GM12878 (cell line): ENCODE data around the gene BEGAIN. TPM values are rescaled to one million over a fixed set of nuclear protein-coding genes. Genes with fewer than 3 reads are reported as not detected.

ENCODE experiments used
- ATAC-seq: fragments of 200-7000 bp; cut with Tn5 transposase; 3 replicates; pipeline ENCODE4 v1.9.1; 2020; ENCODE audit warnings: mild to moderate bottlenecking, moderate library complexity
- BruUV-seq: library from RNA; stranded (reverse); fragments of 400-500 nt; replicated peaks from 2 replicates; lab custom pipeline; 2021; lab: Mats Ljungman, UMichigan
- CTCF ChIA-PET: fragments of 300-600 bp; sonication (Branson Sonifier 250); formaldehyde crosslinking; extraction: SDS; loops from one replicate; lab custom pipeline; 2021; ENCODE audit warnings: inconsistent platforms; lab: Yijun Ruan, JAX
- POLR2A ChIA-PET: fragments of 350-600 bp; formaldehyde crosslinking; extraction: SDS; loops from one replicate; lab custom pipeline; 2021; ENCODE audit warnings: inconsistent platforms; lab: Charles Lee
- RAD21 ChIA-PET: fragments of 300-600 bp; sonication (Branson Sonifier 250); formaldehyde crosslinking; loops from one replicate; lab custom pipeline; 2023; ENCODE audit warnings: antibody characterized with exemption; ENCODE audit not compliant: unreplicated experiment; lab: Charles Lee
- SMC1A ChIA-PET: fragments of 300-600 bp; sonication (Branson Sonifier 250); formaldehyde crosslinking; loops from one replicate; lab custom pipeline; 2023; ENCODE audit not compliant: unreplicated experiment, uncharacterized antibody; lab: Charles Lee
- DNase-seq: peaks from one replicate; pipeline ENCODE4 v3.0.0-alpha.2; 2011; ENCODE audit warnings: low read depth, low spot score
- FAIRE-seq: peaks from 3 replicates; lab custom pipeline; 2011; peaks lifted over from hg19 to GRCh38; lab: Jason Lieb, UNC
- H2AFZ ChIP-seq: 2 replicates; pipeline ENCODE4 v1.6.0; 2011; ENCODE audit warnings: low read depth, low read length, control low read depth; ENCODE audit not compliant: control insufficient read depth
- H3K27ac ChIP-seq: 2 replicates; pipeline ENCODE4 v1.5.1; 2011; ENCODE audit warnings: control low read depth; ENCODE audit not compliant: control insufficient read depth, insufficient read depth
- H3K27me3 ChIP-seq, 2 experiments: replicated peaks in 1 of 2; 2 replicates each; pipeline versions ENCODE4 v1.6.0 to v1.6.1; 2011; ENCODE audit warnings: low read length in 1 of 2; ENCODE audit not compliant: control insufficient read depth in 2 of 2, insufficient read depth in 2 of 2
- H3K36me3 ChIP-seq, 2 experiments: 2 replicates each; pipeline ENCODE4 v1.5.1; 2011; ENCODE audit warnings: low read length in 1 of 2; ENCODE audit not compliant: control insufficient read depth in 2 of 2, insufficient read depth in 2 of 2
- H3K4me1 ChIP-seq: 2 replicates; pipeline ENCODE4 v1.6.1; 2011; ENCODE audit warnings: mild to moderate bottlenecking, low read length, moderate library complexity, mixed read lengths; ENCODE audit not compliant: control insufficient read depth, insufficient read depth
- H3K4me2 ChIP-seq: 2 replicates; pipeline ENCODE4 v1.6.0; 2011; ENCODE audit warnings: control low read depth; ENCODE audit not compliant: control insufficient read depth, insufficient read depth
- H3K4me3 ChIP-seq: fragments of 200-600 bp; sonication (generic); 2 replicates; pipeline ENCODE4 v1.5.1; 2016
- H3K79me2 ChIP-seq: 2 replicates; pipeline ENCODE4 v1.6.0; 2011; ENCODE audit warnings: low read length; ENCODE audit not compliant: control insufficient read depth, insufficient read depth
- H3K9ac ChIP-seq: 2 replicates; pipeline ENCODE4 v1.8.0; 2011; ENCODE audit warnings: low read length, control low read depth, mixed read lengths; ENCODE audit not compliant: control insufficient read depth, insufficient read depth
- H3K9me3 ChIP-seq: replicated peaks from 3 replicates; pipeline ENCODE4 v1.5.1; 2011; ENCODE audit warnings: mild to moderate bottlenecking, low read length; ENCODE audit not compliant: control insufficient read depth, insufficient read depth
- H4K20me1 ChIP-seq: 2 replicates; pipeline ENCODE4 v1.6.0; 2011; ENCODE audit not compliant: control insufficient read depth, insufficient read depth
- CHD4 ChIP-seq: fragments of 200-600 bp; sonication (generic); IDR thresholded peaks from 2 replicates; pipeline ENCODE4 v1.6.1; 2016; ENCODE audit warnings: mild to moderate bottlenecking
- KAT2A ChIP-seq: conservative IDR thresholded peaks from 2 replicates; pipeline ENCODE4 v1.6.1; 2011; ENCODE audit warnings: low read depth, low read length; ENCODE audit not compliant: control insufficient read depth
- SUZ12 ChIP-seq: fragments of 200-600 bp; sonication (generic); IDR thresholded peaks from one replicate; pipeline ENCODE4 v1.6.1; 2018; ENCODE audit warnings: antibody characterized with exemption, mild to moderate bottlenecking; ENCODE audit not compliant: unreplicated experiment
- WGBS: methylation state at CpG from one replicate; pipeline ENCODE4 v1.1.6; 2016; ENCODE audit warnings: low lambda C conversion rate; ENCODE audit not compliant: insufficient replicate concordance, insufficient coverage; ENCODE audit errors: missing lambda C conversion rate; 5-methylcytosine and 5-hydroxymethylcytosine counted together
- in situ Hi-C: fragments of 300-500 bp; cut with MboI; formaldehyde crosslinking; loops from 9 replicates; pipeline ENCODE4 v1.14.3; 2018; ENCODE audit warnings: mixed read lengths
- intact Hi-C: fragments of 100-400 bp; cut with micrococcal nuclease; formaldehyde crosslinking; loops from one replicate; pipeline ENCODE4 v1.14.2; 2022; ENCODE audit not compliant: unreplicated experiment
- polyA plus RNA-seq, 11 experiments: library from polyadenylated mRNA; depleted of rRNA in 4 of 11; unstranded in 6 of 11; stranded (reverse) in 5 of 11; fragments of >200 nt; fragmentation: Nextera tagmentation in 4 of 11; fragmentation: Illumina TruSeq in 1 of 11; extraction: Ambion mirVana in 4 of 11; extraction: Trizol in 1 of 11; gene quantifications; 1 replicate in 1 of 11; 2 replicates in 10 of 11; pipeline versions ENCODE4 v1.2.1 to v1.2.3, GENCODE V29; 2011 to 2016; ENCODE audit warnings: inconsistent platforms in 2 of 11, missing spikeins in 2 of 11, low read depth in 1 of 11
- total RNA-seq, 4 experiments: library from RNA; depleted of rRNA in 3 of 4; stranded (reverse); fragments of >200 nt in 3 of 4; fragmentation: Illumina TruSeq in 1 of 4; extraction: Trizol in 1 of 4; gene quantifications; 2 replicates each; pipeline versions ENCODE4 v1.2.1 to v1.2.3, GENCODE V29; 2013 to 2021

The BEGAIN gene
- total and polyA plus RNA-seq, 10 of the 15 experiments (the other 5 are each of a cell fraction or from before 2014, with no cell fraction given), result 0.01 to 0.31 (median 0.06) TPM; not detected in 5

DNA sequence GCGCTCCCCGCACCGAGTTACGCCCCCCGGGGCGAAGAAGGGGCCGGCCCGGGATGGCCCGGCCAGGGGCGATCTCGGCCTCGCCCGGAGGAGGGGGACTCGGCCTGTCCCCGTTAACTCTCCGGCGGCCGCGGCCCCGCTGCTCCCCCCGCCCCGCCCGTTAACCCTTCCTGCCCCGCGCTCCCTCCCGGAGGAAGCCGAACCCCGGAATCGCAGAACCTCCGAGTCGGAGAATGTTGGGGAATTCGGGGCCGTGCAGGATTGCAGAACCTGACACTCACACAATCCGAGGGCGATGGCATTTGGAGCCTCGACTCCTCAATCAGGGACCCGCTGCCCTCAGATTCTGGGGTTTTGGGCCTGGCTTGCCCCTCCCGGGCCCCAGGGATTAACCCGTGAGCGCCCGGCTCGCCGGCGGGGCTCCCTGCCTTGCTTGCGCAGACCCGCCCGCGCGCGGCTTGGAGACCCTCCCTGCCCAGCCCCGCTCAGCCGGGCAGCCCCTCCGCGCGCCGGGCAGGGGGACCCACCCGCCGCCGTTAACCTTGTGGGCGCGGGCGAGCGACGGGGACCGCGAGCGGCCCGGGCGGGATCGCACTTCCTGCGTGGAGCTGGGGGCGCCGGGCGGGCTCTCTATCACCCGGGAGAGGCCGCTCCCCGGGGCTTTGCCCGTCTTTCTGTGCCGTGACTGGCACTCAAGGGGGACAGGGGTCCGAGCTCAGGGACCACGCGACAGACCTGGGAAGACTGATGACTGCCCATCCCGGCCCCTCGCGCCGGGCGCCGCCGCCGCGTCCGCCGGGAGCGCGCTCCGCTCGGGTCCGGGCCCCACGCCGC lies 18.8 kb downstream of the BEGAIN start:
- ATAC-seq (no peak), DNase-seq (no peak), FAIRE-seq (no peak)
- H3K27ac ChIP-seq, result no peak overlapping the region
- H3K4me1 ChIP-seq, result no peaks in the 10 kb centered on the region
- POLR2A ChIA-PET, result no interaction called here
- no peak overlapping the region for H2AFZ ChIP-seq
- H3K79me2 ChIP-seq, result no peaks in the 10 kb centered on the region
- intact Hi-C loops (no loop called here), in situ Hi-C loops (no loop called here)
- H3K4me2 ChIP-seq, result no peak overlapping the region
- CTCF ChIA-PET, result no interaction called here
- no peaks in the 10 kb centered on the region for H3K9me3 ChIP-seq
- H3K4me3 ChIP-seq, result no peak overlapping the region
- H4K20me1 ChIP-seq, result no peaks in the 10 kb centered on the region; the same call in 1 of the 2 replicates
- 4% methylated on average over 51 of the region's 100 CpGs for WGBS
- H3K27me3 ChIP-seq, result peaks cover 7 to 9% of the 10 kb centered on the region in 2 experiments; a peak in 3 of 4 replicates
- TF ChIP-seq CHD4 (no peak), SUZ12 (peak; percentile 82)
- SMC1A ChIA-PET, result no interaction called here
- RAD21 ChIA-PET, result no interaction called here
- BruUV-seq, result no TSS peak
- no peak overlapping the region for H3K9ac ChIP-seq
- no peaks in the 10 kb centered on the region for H3K36me3 ChIP-seq

DNA sequence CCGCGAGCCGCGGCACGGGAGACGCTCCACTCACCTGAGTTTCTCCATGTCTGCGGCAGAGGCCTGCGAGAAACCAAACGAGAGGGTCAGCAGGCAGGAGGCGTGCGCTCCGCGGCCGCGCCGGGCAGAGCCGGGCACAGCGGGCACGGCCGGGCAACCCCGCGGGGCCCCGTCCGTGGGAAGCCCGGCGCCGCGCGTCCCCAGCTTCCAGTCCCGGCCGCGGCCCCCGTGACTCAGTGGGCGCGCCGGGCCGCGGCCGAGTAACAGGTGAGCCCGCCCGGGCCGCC lies 19.4 kb downstream of the BEGAIN start:
- FAIRE-seq (no peak), DNase-seq (no peak), ATAC-seq (no peak)
- H3K4me3 ChIP-seq, result no peak overlapping the region
- H3K27me3 ChIP-seq, result peaks cover 7 to 9% of the 10 kb centered on the region in 2 experiments; a peak in 3 of 4 replicates
- no peaks in the 10 kb centered on the region; the same call in 1 of the 2 replicates for H4K20me1 ChIP-seq
- no TSS peak for BruUV-seq
- H3K9ac ChIP-seq, result no peak overlapping the region
- intact Hi-C loops, result no loop called here
- ChIA-PET SMC1A (no interaction called here), POLR2A (no interaction called here), CTCF (no interaction called here), RAD21 (no interaction called here)
- H3K4me1 ChIP-seq, result no peaks in the 10 kb centered on the region
- H2AFZ ChIP-seq, result no peak overlapping the region
- H3K36me3 ChIP-seq, result no peaks in the 10 kb centered on the region
- in situ Hi-C loops, result no loop called here
- no peak for TF ChIP-seq KAT2A
- H3K27ac ChIP-seq, result no peak overlapping the region
- no peaks in the 10 kb centered on the region for H3K9me3 ChIP-seq
- 8% methylated on average over 34 of the region's 42 CpGs for WGBS
- no peaks in the 10 kb centered on the region for H3K79me2 ChIP-seq
- H3K4me2 ChIP-seq, result no peak overlapping the region
